Hepatocyte (in vitro differentiated cells): Measurements from ENCODE around the gene COA8.

Source experiments
- CTCF ChIP-seq: fragments of 200-600 bp; sonication (generic); IDR thresholded peaks from 2 replicates; pipeline ENCODE4 v1.5.1; 2016; ENCODE audit warnings: antibody characterized with exemption, mild to moderate bottlenecking; ENCODE audit not compliant: poor library complexity
- EZH2 ChIP-seq: fragments of 200-600 bp; sonication (generic); IDR thresholded peaks from 2 replicates; pipeline ENCODE4 v1.6.1; 2016; ENCODE audit warnings: antibody characterized with exemption, mild to moderate bottlenecking, borderline replicate concordance
- EZH2phosphoT487 ChIP-seq: fragments of 200-600 bp; sonication (generic); IDR thresholded peaks from one replicate; pipeline ENCODE4 v1.6.1; 2018; ENCODE audit warnings: antibody characterized with exemption, mild to moderate bottlenecking, low read depth, moderate library complexity; ENCODE audit not compliant: unreplicated experiment, severe bottlenecking

- no peak for TF ChIP-seq CTCF
- no peak for TF ChIP-seq EZH2phosphoT487
- TF ChIP-seq EZH2, result no peak
Measured at GRCh38 chr14:103563226-103563620, 463 bp downstream of the COA8 start.
